ENCODE measurements around the gene NSD1. TPM values are rescaled to one million over a fixed set of nuclear protein-coding genes. Genes with fewer than 3 reads are reported as not detected.

Gene NSD1
- total RNA-seq, 1 experiment from 2014 or later = 58.8 TPM

GRCh38 chr5:177116631-177117373 is 16.8 kb upstream of the NSD1 start:
- Histone ChIP-seq H3K36me3 (ENCODE audit: control insufficient read depth in 1 of 2, insufficient read depth in 2 of 2, low read length in 2 of 2) (no peaks in the 10 kb centered on the region), H3K4me3 (replicated peaks in 1 of 2; ENCODE audit: low read depth in 1 of 2, low read length in 2 of 2) (no peak overlapping the region), H2AFZ (ENCODE audit: low read depth, low read length, poor library complexity, severe bottlenecking) (no peak overlapping the region), H3K27me3 (ENCODE audit: insufficient read depth, low read length) (no peaks in the 10 kb centered on the region), H3K4me2 (ENCODE audit: low read length) (no peak overlapping the region), H3K27ac (ENCODE audit: low read depth, low read length) (no peak overlapping the region), H3K4me1 (ENCODE audit: control insufficient read depth in 1 of 2, insufficient read depth in 2 of 2, low read length in 2 of 2) (no peaks in the 10 kb centered on the region; a peak in 1 of 4 replicates), H4K20me1 (ENCODE audit: insufficient read depth) (no peaks in the 10 kb centered on the region), H3K79me2 (ENCODE audit: insufficient read depth, low read length) (no peaks in the 10 kb centered on the region), H3K9ac (ENCODE audit: low read length) (no peak overlapping the region), H3K9me3 (ENCODE audit: control insufficient read depth in 1 of 2, insufficient read depth in 1 of 2, low read depth in 1 of 2, low read length in 2 of 2) (no peaks in the 10 kb centered on the region), H3K9me2 (ENCODE audit: insufficient read depth) (no peaks in the 10 kb centered on the region)
- DNase-seq (ENCODE audit: low read depth, low spot score) (no peak), ATAC-seq (no peak)
- BruUV-seq (replicated peaks) = no TSS peak
- ChIA-PET CTCF (no interaction called here), RAD21 (ENCODE audit: low non-redundant PET in 1 of 2, low total read pairs in 2 of 2, uncharacterized antibody in 2 of 2, unreplicated experiment in 2 of 2) (no interaction called here), POLR2A (no interaction called here)
- TF ChIP-seq CEBPB (IDR thresholded peaks at IDR 0.05; ENCODE audit: low read depth) (no peak), RAD21 (IDR thresholded peaks at IDR 0.05; ENCODE audit: low read depth) (no peak)
- intact Hi-C loops (cut with micrococcal nuclease) = no loop called here

- no peak overlapping the region for H3K27ac ChIP-seq (ENCODE audit: low read depth, low read length)
- no peaks in the 10 kb centered on the region for H3K9me3 ChIP-seq (ENCODE audit: control insufficient read depth in 1 of 2, insufficient read depth in 1 of 2, low read depth in 1 of 2, low read length in 2 of 2)
- H3K4me2 ChIP-seq (ENCODE audit: low read length) = no peak overlapping the region
- DNase-seq (ENCODE audit: low read depth, low spot score) (no peak), ATAC-seq (no peak)
- no peaks in the 10 kb centered on the region for H3K36me3 ChIP-seq (ENCODE audit: control insufficient read depth in 1 of 2, insufficient read depth in 2 of 2, low read length in 2 of 2)
- BruUV-seq (replicated peaks) = no TSS peak
- CTCF ChIA-PET = interaction anchor here (0.7 to 1.0 kb wide), 2 partner anchors 31 to 457 kb away, joined by 3 to 4 read pairs; partner anchors contain the start of gene FGFR4
- no peak overlapping the region for H3K4me3 ChIP-seq (replicated peaks in 1 of 2; ENCODE audit: low read depth in 1 of 2, low read length in 2 of 2)
- RAD21 ChIA-PET (ENCODE audit: low non-redundant PET in 1 of 2, low total read pairs in 2 of 2, uncharacterized antibody in 2 of 2, unreplicated experiment in 2 of 2) = no interaction called here
- H4K20me1 ChIP-seq (ENCODE audit: insufficient read depth) = no peaks in the 10 kb centered on the region
- POLR2A ChIA-PET = no interaction called here
- TF ChIP-seq MAX (IDR thresholded peaks at IDR 0.05) (no peak), SRF (IDR thresholded peaks at IDR 0.05; ENCODE audit: low read depth) (no peak), YY1 (IDR thresholded peaks at IDR 0.05; ENCODE audit: extremely low read depth, insufficient replicate concordance, low read depth, low read length) (no peak), ZBTB33 (IDR thresholded peaks at IDR 0.05; ENCODE audit: extremely low read depth, insufficient replicate concordance, low read length) (no peak), ELF1 (IDR thresholded peaks at IDR 0.05; ENCODE audit: borderline replicate concordance, low read depth) (no peak), CTCF (IDR thresholded peaks at IDR 0.05 in 2 of 3, conservative IDR thresholded peaks at IDR 0.05 in 1 of 3; ENCODE audit: borderline replicate concordance in 1 of 3, insufficient read depth in 1 of 3, low read depth in 2 of 3, low read length in 2 of 3) (no peak), TCF7L2 (IDR thresholded peaks at IDR 0.05; ENCODE audit: borderline replicate concordance, extremely low read depth, insufficient read depth, insufficient read length) (no peak), ATF3 (IDR thresholded peaks at IDR 0.05) (no peak), POLR2A (IDR thresholded peaks at IDR 0.05; ENCODE audit: borderline replicate concordance, extremely low read depth, insufficient read depth, insufficient read length) (no peak), SIN3A (IDR thresholded peaks at IDR 0.05; ENCODE audit: low read depth) (no peak), JUND (IDR thresholded peaks at IDR 0.05) (no peak), RAD21 (IDR thresholded peaks at IDR 0.05; ENCODE audit: low read depth) (no peak), EGR1 (IDR thresholded peaks at IDR 0.05; ENCODE audit: low read depth) (no peak)
- H3K4me1 ChIP-seq (ENCODE audit: control insufficient read depth in 1 of 2, insufficient read depth in 2 of 2, low read length in 2 of 2) = no peaks in the 10 kb centered on the region
- no peaks in the 10 kb centered on the region for H3K27me3 ChIP-seq (ENCODE audit: insufficient read depth, low read length)
- intact Hi-C loops (cut with micrococcal nuclease) = no loop called here
- H3K79me2 ChIP-seq (ENCODE audit: insufficient read depth, low read length) = no peaks in the 10 kb centered on the region
- no peak overlapping the region for H3K9ac ChIP-seq (ENCODE audit: low read length)
- no peak overlapping the region for H2AFZ ChIP-seq (ENCODE audit: low read depth, low read length, poor library complexity, severe bottlenecking)
- no peaks in the 10 kb centered on the region for H3K9me2 ChIP-seq (ENCODE audit: insufficient read depth)
Observed at GRCh38 chr5:177117441-177118045, 16.0 kb upstream of the NSD1 start.

All from HCT116 (cell line).